GM18868 (cell line): ENCODE measurements around the gene BTRC.

Experiments
- ATAC-seq: cut with Tn5 transposase; IDR thresholded peaks from one replicate; pipeline ENCODE4 v1.9.1; 2021; ENCODE audit warnings: mild to moderate bottlenecking, moderate library complexity; ENCODE audit not compliant: unreplicated experiment

The BTRC gene

GRCh38 chr10:101441541-101442455 is 87.8 kb downstream of the BTRC start:
- ATAC-seq, result no peak

- ATAC-seq, result no peak
Measured at GRCh38 chr10:101442456-101442800, 88.5 kb downstream of the BTRC start.

DNA sequence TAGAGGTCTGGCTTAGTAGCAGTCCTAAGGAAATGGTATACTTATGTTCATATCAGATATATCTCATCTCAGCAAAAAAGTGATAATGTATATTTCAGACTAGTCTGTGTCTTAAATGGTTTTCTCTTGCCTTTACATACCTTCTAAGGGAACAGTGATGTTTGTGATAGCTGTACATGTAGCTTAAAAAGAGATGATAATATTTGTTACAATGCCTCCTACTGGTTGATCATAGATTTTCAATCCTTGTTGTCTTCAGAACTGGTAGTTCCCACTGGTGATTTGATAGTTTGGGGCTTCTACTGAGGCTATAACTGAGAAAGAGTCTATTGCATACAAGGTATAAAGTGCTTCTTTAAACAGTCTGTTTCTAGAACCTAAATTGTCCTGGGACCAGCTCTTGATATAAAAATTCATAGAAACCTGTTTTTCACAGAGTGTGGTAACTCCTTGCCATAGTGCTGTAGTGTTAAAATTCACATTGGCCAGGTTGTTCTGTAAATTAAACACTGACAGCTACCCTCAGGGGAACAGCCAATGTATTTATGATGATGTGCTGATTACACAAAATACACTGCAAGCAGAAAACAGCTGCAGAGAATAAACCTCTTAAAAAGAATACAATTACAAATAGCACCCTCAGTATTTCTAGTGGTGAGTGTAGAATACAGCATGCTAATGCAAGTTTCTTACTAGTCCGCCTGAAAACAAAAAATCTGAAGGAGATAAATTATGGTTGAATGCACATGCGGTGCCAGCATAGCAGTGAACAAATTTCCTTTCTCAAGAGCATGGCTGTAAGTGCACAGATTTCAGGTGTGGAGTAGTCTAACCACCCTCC is 90.3 kb downstream of the BTRC start:
- no peak for ATAC-seq

- ATAC-seq, result no peak
Measured at GRCh38 chr10:101446071-101446470, 92.1 kb downstream of the BTRC start.

GRCh38 chr10:101446947-101447346 is 93.0 kb downstream of the BTRC start:
- no peak for ATAC-seq

GRCh38 chr10:101447477-101447876 is 93.5 kb downstream of the BTRC start:
- no peak for ATAC-seq

DNA sequence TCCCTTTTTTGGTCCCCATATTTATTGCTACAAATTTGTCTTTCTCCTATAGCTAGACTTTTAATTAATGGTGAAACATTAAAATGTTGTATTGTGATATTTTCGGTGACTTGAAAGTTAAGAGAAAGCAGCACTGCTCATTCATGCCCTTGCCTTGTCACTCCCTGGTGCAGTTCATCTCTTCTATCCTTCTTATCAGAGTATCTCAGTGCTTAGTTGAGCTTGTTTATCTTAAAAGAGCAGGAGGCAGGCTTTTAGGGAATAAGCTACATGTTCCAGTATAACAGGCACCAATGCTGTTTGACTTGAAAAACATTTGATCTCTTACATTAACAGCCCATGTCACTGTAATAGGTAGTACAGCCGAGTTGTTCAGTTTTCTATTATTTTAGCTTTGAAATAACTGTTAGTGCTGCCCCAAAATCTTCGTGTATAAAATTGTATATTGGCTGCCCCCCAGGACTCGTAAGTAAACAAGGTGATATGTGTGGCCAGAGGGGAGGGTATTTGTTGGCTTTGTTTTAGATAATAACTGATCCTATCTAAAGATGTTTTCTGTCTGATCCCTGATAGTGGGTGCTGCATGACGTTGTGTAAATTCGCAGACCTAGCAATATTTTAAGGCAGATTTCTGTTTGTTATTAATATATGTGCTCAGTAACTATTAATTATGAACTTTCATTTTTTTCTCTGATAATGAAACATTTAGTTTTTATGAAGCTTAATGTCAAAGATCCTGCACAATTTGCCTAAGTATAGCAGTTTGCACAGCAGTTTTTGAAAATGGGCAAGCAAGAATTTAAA is 96.5 kb downstream of the BTRC start:
- no peak for ATAC-seq

- no peak for ATAC-seq
Measured at GRCh38 chr10:101451261-101451660, 97.3 kb downstream of the BTRC start.

GRCh38 chr10:101451667-101452069 is 97.7 kb downstream of the BTRC start:
- no peak for ATAC-seq

DNA sequence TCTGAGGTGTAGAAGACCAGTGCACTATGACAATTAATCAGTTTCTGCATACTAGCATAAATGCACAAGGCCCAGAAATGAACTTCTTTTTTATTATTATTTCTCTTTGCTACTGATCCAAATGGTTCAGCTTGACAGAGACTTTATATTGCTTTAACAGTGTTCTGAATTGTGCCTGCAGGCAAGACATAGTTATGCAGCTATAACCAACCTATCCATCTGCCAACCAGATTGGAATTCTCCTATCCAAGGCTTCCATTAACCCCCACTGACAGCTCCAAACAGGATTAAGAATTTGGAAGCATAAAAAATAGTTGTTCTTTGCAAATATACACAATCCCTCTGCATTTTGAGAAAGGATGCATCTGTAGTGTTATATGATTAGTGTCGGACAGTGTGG is 98.2 kb downstream of the BTRC start:
- no peak for ATAC-seq

GRCh38 chr10:101452593-101452992 is 98.6 kb downstream of the BTRC start:
- no peak for ATAC-seq

DNA sequence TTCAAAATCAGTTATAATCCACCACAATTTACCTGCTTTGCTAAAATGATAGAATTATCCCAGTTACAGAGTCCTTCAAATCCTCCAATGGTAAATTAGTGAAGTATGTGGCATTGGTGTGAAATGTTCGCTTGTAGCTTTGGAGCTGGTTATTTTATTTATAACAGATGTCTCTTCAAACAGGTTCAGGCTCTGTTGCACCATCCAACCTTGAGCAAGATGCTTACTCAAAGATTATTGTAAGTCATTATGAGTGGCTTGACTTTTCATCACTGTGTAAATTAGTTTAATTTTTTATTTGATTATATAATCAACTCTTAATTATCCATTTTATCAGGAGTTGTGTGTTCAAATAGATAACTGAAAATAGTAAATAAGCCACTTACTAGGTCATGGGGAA is 99.4 kb downstream of the BTRC start:
- no peak for ATAC-seq

GRCh38 chr10:101453791-101454718 is 100.1 kb downstream of the BTRC start:
- no peak for ATAC-seq

DNA sequence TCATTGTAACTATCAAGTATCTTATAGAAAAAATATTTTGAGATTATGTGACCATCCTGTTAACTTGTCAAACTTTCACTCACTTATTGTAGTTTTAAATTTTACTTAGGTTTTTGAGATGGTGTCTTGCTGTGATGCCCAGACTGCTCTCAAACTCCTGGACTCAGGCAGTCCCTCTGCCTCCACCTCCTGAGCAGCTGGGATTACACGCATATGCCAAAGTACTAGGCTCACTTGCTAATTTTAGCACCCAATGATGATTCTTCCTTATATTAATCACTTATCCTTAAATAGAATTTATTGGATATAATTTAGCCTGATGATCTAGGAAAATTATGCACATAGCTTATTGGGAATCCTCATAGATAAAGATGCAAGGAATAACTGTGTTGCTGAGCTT is 104.9 kb downstream of the BTRC start:
- ATAC-seq, result no peak

- no peak for ATAC-seq
Measured at GRCh38 chr10:101464082-101464481, 110.1 kb downstream of the BTRC start.

GRCh38 chr10:101464599-101464998 is 110.6 kb downstream of the BTRC start:
- no peak for ATAC-seq

GRCh38 chr10:101466016-101466912 is 112.3 kb downstream of the BTRC start:
- ATAC-seq, result no peak

- no peak for ATAC-seq
Measured at GRCh38 chr10:101467286-101467770, 113.4 kb downstream of the BTRC start.

- ATAC-seq, result no peak
Measured at GRCh38 chr10:101468159-101468558, 114.2 kb downstream of the BTRC start.
